Measurements from ENCODE around the gene ELMO2.

DNA sequence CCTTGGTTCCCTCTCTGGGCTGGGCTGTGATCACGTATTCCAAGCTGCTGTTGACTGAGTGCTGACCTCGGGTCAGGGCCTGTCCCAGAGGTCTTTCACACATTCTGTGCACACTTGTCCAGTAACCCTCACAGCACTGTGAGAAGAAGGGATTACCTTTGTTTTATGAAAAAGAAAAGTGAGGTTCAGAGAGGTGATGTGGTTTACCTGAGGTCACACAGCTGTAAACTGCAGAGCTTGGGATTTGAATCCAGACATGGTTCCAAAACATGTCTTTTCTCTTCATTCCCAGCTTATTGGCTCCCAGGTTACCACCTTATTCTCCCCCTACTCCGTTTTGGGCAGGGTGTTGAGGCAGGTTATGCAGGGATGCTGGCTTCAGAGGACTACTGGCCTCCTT, 69.7 kb downstream of the ELMO2 start:
- TF ChIP-seq ZNF292 (tag by site-specific recombination; IDR thresholded peaks at IDR 0.05; ENCODE audit: borderline replicate concordance, low read depth) (no peak), ZNF391 (tag by site-specific recombination; IDR thresholded peaks at IDR 0.05; ENCODE audit: borderline replicate concordance, low read depth) (no peak), ZNF707 (tag by site-specific recombination; IDR thresholded peaks at IDR 0.05) (no peak), ZNF121 (tag by site-specific recombination; IDR thresholded peaks at IDR 0.05) (no peak), PRDM1 (tag by site-specific recombination; IDR thresholded peaks at IDR 0.05) (no peak), ZNF157 (tag by site-specific recombination; IDR thresholded peaks at IDR 0.05) (no peak), MZF1 (tag by site-specific recombination; IDR thresholded peaks at IDR 0.05; ENCODE audit: borderline replicate concordance) (no peak), KLF7 (tag by site-specific recombination; IDR thresholded peaks at IDR 0.05; ENCODE audit: borderline replicate concordance) (no peak), KLF1 (tag by site-specific recombination; IDR thresholded peaks at IDR 0.05) (no peak), EGR2 (tag by site-specific recombination; IDR thresholded peaks at IDR 0.05; ENCODE audit: low read depth) (no peak)
- TF ChIP-seq, protein P1, sequence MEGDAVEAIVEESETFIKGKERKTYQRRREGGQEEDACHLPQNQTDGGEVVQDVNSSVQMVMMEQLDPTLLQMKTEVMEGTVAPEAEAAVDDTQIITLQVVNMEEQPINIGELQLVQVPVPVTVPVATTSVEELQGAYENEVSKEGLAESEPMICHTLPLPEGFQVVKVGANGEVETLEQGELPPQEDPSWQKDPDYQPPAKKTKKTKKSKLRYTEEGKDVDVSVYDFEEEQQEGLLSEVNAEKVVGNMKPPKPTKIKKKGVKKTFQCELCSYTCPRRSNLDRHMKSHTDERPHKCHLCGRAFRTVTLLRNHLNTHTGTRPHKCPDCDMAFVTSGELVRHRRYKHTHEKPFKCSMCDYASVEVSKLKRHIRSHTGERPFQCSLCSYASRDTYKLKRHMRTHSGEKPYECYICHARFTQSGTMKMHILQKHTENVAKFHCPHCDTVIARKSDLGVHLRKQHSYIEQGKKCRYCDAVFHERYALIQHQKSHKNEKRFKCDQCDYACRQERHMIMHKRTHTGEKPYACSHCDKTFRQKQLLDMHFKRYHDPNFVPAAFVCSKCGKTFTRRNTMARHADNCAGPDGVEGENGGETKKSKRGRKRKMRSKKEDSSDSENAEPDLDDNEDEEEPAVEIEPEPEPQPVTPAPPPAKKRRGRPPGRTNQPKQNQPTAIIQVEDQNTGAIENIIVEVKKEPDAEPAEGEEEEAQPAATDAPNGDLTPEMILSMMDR (tag by site-specific recombination; IDR thresholded peaks at IDR 0.05): no peak

Measured in HEK293 (cell line).